Measurements from ENCODE around the gene UFD1.
A peak's percentile ranks its signal among the peaks of the same experiment; 100 is the strongest.

Gene UFD1

GRCh38 chr22:19494676-19495173 is 15.7 kb upstream of the UFD1 start:
- FAIRE-seq, result no peak

- FAIRE-seq, result no peak
Measured at GRCh38 chr22:19494001-19494560, 15.1 kb upstream of the UFD1 start.

- no peak for FAIRE-seq
Measured at GRCh38 chr22:19492504-19493174, 13.6 kb upstream of the UFD1 start.

DNA sequence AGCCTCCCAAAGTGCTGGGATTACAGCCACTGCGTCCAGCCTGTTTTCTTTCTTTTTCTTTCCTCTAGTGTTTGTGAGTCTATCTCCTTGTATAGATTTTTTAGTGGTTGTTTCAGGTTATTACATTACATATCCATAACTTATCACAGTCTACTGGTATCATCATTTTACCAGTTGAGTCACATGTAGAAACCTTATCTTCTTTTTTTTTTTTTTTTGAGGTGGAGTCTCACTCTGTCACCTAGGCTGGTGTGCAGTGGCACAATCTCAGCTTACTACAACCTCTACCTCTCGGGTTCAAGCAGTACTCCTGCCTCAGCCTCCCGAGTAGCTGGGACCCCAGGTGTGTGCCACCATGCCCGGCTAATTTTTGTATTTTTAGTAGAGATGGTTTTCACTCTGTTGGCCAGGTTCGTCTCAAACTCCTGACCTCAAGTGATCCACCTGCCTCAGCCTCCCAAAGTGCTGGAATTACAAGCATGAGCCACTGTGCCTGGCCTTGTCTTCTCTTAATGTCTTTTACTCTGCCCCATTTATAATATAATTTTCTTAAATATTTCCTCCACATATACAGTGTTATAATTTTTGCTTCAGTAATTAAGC is 11.7 kb upstream of the UFD1 start:
- no peak for FAIRE-seq

DNA sequence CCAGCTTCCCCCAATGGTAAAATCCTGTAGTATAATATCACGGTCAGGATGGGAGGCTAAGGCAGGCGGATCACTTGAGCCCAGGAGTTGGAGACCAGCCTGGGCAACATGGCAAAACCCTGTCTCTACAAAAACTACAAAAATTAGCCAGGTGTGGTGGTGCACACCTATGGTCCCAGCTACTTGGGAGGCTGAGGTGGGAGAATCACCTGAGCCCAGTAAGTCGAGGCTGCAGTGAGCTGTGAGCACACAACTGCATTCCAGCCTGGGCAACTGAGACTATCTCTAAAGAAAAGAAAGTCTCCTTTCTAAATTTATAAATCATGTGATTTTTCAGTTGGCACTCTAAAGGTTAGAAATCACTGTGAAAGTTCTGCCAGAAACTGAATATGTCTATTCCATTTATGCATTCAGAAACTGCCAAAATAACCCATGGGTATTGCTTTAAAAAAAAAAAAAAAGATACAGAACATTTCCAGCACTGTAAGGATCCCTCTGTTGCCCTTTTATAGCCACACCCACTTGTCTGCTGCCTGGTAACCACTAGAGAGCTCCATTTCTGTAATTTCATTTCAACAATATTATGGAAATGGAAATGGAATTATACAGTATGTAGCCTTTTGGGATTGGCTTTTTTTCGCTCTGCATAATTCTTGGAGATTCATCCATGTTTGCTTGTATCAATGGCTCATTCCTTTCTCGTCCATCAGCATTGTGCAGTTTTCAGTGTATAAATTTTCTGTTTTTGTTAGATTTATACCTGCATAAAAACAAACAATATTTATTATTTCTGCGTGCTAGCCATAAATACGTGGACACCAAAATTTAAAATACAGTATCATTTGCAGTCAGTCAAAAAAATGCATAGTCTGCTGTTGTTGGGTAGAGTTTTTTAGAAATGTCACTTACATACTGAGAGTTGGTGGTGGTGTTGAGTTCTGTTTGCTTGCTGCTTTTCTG is 10.2 kb upstream of the UFD1 start:
- FAIRE-seq, result no peak

DNA sequence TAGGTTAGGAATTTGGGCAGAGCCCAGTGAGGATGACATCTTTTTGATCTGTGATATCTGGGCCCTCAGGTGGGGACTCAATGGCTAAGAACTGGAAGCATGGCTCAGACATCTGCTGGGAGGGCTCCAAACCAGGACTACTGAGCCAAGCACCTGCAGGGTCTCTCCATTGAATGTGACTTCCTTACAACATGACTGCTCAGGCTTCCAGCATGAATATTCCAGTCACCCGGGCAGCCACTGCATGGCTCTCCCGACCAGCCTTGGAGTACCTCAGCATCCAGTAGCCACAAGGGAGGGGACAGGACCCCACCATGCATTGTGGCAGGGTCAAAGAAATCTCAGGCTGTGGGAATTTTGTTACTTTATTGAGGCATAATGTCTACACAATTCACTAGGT is 9.3 kb upstream of the UFD1 start:
- no peak for FAIRE-seq

DNA sequence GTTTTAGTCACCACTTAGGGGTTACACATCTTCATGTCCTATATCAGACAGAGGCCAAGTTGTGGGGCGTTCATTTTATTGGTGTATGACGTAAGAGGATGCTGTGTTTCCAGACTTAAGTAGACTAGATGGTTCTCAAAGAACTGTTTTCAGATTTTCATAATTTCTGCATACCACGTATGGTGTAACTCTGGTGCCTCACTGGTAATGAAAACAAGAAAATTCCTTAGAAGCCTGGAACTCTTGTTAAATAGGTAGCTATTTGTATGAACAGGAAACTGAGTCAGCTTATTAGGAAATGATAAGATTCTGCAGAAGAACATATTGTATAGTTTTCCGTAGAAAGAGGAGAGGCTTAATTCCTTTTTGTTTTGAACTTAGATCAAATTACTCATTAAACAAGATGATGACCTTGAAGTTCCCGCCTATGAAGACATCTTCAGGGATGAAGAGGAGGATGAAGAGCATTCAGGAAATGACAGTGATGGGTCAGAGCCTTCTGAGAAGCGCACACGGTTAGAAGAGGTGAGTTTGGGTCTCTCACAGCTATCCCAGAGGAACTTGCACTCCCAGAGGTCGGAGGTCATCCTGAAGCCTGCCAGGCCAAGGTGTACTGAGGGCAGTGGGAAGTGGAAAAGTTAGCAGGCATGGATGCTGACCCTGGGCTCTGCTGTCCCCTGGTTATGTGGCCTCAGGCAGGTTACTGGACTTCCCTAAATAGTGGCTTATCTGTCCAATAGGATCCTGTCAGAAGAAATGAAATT is 4.7 kb upstream of the UFD1 start:
- no peak for FAIRE-seq

GRCh38 chr22:19482297-19482696 is 3.3 kb upstream of the UFD1 start:
- no peak for FAIRE-seq

DNA sequence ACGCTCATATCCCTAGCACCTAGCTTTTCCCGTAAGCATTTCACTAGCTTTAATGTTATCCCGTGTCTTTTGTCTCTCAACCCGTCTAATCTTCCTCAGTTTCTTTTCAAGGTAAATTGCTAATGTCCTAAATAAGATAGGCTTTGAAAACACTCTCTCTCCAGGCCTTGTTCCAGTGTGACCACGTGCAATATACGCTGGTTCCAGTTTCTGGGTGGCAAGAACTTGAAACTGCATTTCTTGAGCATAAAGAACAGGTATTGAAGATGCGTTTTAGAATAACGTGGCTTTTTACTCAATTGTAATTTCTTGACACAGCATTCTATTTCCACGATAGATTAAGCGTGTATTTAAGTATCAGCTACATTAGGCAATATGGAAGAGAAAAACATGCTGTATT is 1.8 kb upstream of the UFD1 start:
- no peak for FAIRE-seq

DNA sequence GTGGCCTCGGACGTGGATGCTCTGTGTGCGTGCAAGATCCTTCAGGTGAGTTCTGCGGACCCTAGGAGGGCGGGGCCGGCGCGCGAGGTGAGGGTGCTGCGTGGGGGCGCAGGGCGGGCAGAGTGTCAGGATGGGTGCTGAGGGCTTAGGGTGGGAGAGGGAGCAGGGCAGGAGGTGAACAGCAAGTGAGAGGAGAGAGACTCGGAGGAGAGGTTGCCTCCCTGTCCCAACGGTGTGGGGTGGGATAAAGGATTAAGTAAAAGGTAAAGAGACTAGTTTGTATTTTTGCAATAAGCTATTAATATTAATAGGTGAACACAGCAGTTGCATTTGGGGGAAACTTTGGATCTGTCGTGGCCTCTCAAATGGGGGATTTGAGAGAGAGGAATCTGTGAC is 1.2 kb upstream of the UFD1 start:
- no peak for FAIRE-seq

GRCh38 chr22:19479355-19480172 is 571 bp upstream of the UFD1 start, which contains the start of gene CDC45:
Gene CDC45 (plus strand): TSS chr22:19479920. CDS start chr22:19479969, 49 bp downstream.
- FAIRE-seq, result peak; percentile 75

DNA sequence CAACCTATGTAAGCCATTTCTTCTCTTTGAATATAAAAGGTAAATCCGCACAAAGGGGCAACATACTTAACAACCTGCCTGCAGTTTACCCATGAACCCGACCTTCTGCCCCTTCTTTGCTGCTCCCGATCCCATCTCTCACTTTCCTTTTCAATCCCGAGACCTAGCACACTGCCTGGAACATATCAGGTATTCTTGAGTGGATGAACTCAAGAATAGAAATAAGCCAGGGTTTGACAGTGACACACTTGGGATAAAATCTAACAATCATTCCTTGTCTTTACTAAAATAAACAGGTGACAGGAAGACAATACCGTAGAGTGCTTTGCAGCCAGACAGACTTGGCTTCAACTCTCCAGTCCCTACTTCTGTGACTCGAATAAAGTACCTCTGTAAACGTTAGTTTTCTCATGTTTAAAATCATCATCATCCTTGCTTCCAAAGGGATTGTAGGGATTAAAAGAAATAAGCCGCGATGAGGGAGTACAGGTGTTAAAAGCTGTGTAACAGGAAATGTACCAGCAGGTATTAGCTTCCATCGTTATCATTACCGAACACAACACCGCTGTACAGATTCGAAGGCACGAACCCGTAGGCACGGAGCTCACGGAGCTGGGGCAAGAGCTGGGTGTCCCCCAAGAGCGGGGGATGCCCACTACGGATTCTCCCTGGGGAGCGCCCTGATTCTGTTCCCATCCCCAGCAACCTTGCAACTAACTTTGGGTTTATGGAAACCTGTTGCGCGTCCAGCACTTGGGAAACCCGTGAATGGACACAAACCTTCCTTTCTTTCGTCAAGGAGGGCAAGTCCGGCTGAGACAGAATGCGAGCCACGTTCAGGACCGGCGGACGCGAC is 720 bp downstream of the UFD1 start:
- FAIRE-seq, result no peak

DNA sequence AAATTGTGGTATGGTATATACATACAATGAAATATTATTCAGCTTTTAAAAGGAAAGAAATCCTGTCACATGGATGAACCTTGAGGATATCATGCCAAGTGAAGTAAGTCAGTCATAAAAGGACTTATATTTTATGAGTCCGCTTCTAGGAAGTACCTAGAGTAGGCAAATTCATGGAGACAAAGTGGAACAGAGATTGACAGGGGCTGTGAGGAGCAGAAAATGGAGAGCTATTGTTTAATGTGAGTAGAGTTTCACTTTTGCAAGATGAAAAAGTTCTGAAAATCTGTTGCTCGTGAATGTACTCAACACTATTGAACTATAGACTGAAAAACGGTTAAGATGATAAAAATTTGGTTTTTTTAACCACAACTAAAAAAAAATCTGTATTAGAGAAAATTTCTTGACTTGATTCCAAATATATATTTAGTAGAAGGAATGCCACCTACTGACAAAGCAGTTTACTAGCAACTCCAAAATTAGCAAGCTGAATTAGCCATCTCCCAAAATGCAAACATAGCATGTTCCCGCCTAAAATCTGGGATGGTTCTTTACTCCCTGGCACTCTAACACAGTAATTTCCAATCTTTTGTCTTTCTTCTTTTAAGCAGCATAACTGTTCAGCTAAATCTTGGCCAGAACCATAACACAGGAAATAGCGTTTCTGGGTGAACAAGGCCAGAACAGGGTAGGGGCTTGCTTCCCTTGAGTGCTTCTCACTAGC is 1.5 kb downstream of the UFD1 start:
- FAIRE-seq, result no peak

DNA sequence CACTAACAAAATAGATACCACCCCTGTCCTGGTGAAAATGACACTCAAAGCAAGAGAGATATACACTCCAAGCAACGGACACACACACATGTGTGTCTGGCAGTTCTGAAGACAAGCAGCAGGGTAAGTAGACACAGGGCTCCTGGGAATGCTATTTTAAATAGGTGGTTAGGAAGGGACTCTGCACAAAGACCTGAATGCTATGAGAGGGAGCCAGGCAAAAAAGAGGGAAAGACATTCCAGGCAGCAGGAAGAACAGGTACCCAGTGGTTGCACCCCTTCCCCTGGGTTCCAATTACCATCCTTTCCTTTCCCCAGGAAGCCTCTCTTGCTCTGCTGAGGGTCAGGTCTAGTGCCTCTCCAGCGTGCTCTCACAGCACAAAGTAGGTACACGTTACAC is 3.0 kb downstream of the UFD1 start:
- no peak for FAIRE-seq

DNA sequence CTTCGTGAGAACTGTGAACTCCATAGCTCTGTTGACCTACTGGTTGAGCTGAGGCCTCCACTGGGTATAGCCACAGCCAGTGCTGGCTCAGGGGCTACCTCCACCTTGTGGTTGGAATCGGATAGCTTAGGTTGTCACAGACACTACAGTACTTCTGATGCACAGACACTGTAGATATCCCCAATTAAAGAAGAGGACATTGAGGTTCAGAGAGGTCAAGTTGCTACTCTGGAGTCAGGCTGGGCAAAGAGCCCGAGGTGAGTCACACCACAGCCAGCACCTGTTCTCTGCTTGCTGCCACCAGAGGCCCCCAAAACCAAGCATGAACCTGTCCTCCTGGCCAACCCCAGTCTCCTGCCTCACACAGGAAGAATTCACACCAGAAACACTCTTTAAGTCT is 5.4 kb downstream of the UFD1 start:
- FAIRE-seq, result no peak

DNA sequence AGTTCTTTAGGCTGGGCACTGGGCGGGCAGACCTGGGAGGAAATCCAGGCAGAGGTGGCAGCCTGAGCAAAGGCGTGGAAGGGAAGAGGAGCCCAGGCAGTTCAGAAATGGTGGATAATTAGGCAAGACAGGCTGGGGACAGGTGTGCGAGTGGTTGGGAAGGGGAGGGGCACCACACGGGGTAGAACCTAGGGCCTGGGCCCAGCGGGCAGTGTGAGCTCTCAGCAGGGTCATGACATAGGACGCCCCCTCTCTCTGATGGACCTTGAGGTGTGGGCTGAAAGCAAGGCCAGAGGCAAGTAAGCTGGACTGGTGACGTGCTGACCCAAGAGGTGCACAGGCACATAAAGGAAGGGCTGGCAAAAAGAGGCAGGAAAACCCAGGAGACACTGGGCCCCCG is 6.8 kb downstream of the UFD1 start:
- FAIRE-seq, result no peak

DNA sequence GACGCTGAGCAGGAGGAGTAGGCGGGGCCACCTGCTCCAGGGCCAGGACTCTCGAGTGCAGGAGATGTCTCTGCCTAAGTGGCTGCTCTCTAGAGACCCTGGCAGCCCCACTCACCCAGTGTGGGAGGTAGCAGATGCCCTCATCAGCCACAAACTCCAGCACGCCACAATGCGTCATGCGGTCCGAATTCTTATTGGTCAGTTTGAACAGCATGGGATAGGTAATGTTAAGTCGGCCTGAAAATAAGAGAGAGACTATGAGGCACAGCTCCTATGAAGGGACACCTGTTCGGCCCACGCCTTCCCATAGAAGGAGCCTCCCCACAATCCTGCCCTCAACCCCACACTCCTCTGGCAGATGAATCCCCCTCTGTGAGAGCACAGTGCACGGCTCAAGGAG is 7.4 kb downstream of the UFD1 start:
- FAIRE-seq, result no peak

DNA sequence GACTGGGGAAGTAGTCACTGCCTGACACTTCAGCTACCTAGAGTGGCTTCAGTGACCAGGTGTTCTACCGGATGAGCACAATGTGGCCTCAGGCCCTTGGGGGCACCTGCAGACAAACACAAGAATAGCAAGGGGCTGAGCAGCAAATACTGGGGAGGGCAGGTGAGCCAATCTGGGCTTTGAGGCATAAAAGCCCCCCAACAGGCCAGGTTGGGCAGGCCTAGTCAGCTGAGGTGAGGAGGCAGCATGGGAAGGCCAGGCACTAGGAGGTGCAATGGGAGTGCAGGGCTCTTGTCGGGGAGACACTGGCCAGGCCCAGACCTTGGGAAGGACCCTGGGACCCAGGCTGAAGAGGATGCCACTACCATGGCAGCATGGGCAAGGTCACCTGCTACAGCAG is 9.0 kb downstream of the UFD1 start:
- FAIRE-seq, result no peak

- no peak for FAIRE-seq
Measured at GRCh38 chr22:19469421-19469820, 9.6 kb downstream of the UFD1 start.

- FAIRE-seq, result no peak
Measured at GRCh38 chr22:19467912-19468311, 11.1 kb downstream of the UFD1 start.

All from colon (tissue), 2 donors.